NCI-H1930 (cell line): Measurements from ENCODE around the gene RIMKLA.
A peak's percentile ranks its signal among the peaks of the same experiment; 100 is the strongest.

Source experiments
- DNase-seq, 2 experiments: peaks; one replicate each; lab custom pipeline; 2025; lab: John Stamatoyannopoulos, UW

Gene RIMKLA

GRCh38 chr1:42430286-42431135 lies 49.9 kb downstream of the RIMKLA start:
- DNase-seq = no peak

- no peak for DNase-seq
These were observed 50.9 kb downstream of the RIMKLA start for GRCh38 chr1:42431514-42431913.

- no peak for DNase-seq
These were observed 52.1 kb downstream of the RIMKLA start for GRCh38 chr1:42432714-42433113.

- no peak for DNase-seq
These were observed 52.8 kb downstream of the RIMKLA start for GRCh38 chr1:42433369-42433768.

GRCh38 chr1:42434340-42434739 lies 53.7 kb downstream of the RIMKLA start:
- DNase-seq = no peak

GRCh38 chr1:42439940-42440339 lies 59.3 kb downstream of the RIMKLA start:
- no peak for DNase-seq

GRCh38 chr1:42442662-42443061 lies 62.1 kb downstream of the RIMKLA start:
- DNase-seq = no peak

DNA sequence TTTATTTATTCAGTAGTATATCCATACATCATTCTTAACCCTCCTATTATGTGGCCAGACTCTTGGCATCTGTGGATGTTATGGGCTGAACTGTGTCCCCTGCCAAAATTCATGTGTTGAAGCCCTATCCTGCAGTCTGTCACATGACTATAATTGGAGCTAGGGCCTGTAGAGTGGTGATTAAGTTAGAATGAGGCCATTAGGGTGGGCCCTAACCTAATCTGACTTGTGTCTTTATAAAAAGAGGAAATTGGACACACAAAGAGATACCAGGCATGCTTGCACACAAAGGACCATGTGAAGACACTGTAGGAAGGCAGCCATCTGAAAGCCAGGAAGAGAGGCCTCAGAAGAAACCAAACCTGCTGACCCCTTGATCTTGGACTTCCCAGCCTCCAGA lies 68.7 kb downstream of the RIMKLA start:
- DNase-seq = no peak

DNA sequence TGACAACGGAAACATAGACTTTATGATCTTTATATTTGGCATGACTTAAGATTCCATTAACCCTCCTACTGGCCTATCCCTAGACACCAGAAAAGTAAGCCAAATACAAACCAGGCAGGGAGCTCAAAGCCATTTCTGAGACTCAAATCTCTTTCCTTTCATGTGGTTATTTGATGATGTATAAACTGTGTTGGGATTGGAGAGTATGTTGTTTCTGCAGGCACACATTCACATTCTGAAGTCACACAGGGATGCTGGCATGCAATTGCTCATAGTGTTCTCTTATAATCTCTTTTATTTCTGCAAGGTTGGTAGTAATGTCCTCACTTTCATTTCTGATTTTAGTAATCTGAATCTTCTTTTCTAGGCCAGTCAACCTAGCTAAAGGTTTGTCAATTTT lies 69.5 kb downstream of the RIMKLA start:
- no peak for DNase-seq

- DNase-seq = no peak
These were observed 72.8 kb downstream of the RIMKLA start for GRCh38 chr1:42453386-42453785.

- DNase-seq = no peak
These were observed 73.8 kb downstream of the RIMKLA start for GRCh38 chr1:42454403-42454802.

DNA sequence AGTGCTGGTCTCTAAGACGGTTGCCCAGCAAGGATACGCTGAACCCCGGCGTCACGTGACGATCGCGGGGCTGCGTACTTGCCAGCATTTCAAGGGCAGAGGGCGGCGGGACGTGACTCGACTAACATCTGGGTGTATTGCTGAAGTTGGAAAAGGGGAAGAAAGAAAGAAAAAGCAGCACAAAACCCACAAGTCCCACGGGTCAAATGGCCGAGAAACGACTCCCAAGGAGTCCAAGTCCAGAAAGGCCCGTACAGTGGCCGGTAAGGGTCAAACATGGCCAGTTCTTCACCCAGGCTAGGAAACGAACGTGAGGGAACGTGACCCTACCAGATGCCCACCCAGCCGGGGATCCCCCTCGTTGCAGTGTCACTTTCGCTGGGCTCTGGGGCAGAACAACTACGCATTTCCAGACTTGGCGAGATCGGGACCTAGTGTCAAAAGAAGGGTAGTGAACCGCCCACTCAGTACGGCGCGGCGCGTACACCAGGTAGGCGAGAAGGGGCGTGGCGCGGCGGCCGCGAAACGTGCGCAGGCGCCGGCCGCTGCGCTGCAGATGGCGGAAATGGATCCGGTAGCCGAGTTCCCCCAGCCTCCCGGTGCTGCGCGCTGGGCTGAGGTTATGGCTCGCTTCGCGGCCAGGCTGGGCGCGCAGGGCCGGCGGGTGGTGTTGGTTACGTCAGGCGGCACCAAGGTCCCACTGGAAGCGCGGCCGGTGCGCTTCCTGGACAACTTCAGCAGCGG lies 75.6 kb downstream of the RIMKLA start, which contains the start of the genes PPCS and ZMYND12:
PPCS (plus strand) TSS at position 534 of the 744 bp plus-strand sequence; CDS start at position 557, 23 bp downstream.
ZMYND12 (minus strand) TSS at position 13 of the 744 bp plus-strand sequence. CDS start 25 bp downstream, outside the sequence.
- peak; percentile 79 to 88 for DNase-seq

DNA sequence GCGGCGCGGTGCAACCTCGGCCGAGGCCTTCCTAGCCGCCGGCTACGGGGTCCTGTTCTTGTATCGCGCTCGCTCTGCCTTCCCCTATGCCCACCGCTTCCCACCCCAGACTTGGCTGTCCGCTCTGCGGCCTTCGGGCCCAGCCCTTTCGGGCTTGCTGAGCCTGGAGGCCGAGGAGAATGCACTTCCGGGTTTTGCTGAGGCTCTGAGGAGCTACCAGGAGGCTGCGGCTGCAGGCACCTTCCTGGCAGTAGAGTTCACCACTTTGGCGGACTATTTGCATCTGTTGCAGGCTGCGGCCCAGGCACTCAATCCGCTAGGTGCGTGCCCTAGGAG lies 76.1 kb downstream of the RIMKLA start:
- DNase-seq = no peak

DNA sequence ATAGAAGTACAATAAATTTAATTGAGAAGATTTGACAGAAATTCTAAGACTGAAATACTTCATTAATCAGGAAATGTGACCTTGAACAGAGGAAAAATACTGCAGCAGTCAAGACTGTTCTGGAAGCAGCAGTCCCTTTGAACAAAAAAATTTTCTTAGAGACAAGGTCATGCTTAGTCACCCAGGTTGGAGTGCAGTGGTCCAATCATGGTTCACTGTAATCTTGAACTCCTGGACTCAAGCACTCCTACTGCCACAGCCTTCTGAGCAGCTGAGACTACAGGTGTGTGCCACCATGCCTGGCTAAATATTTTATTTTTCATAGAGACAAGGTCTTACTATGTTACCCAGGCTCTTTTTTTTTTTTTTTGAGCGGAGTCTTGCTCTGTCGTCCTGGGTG lies 80.6 kb downstream of the RIMKLA start:
- DNase-seq = no peak

DNA sequence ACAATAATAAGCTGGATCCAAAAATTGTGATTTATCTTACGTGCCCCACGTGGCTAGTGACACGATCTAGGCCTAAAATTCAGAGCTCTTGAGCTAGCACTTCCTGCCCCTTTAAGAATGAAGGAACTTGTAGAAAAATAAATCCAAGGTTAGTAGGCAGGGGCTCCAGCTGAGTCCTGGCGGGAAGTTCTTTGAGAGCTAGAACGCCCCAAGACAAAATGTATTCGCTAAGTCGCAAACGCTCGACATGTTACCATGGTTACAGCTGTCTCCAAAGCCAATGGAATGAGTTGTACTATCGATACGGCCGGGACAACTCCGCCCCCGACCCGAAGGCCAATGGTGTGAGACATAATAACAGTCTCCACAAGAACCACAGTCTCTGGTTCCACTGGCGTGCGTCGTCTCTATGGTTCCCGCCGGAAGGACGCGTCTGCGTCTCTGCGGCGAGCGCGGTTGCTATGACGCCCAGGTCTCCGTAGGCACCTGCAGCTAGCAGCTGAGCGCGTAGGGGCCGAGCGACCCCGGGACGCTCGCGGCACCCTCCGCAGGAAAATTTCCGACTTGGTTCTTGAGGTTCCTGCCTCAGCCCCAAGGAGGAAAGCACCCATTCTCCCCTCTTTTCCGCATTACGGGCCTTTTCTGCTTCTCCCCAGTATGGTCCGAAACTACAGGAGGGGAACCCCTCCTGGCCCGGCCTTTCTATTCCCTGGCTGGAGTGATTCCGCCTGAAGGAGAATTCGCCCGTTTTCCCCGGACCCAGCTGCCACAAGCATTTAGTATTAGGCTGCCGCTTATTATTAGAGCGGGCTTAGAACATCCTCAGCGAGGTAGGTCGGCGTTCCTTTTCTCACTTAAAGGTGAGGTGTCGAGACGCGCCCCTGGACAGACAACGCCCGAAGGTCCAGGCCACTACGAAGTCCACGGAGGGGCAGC lies 82.5 kb downstream of the RIMKLA start, which contains the start of gene CCDC30:
CCDC30 (plus strand) TSS at position 459 of the 936 bp plus-strand sequence. CDS start 17,266 bp downstream, outside the sequence.
- DNase-seq = peak; percentile 97 to 99

GRCh38 chr1:42463921-42464320 lies 83.3 kb downstream of the RIMKLA start:
- no peak for DNase-seq

GRCh38 chr1:42466030-42466429 lies 85.4 kb downstream of the RIMKLA start:
- no peak for DNase-seq

- no peak for DNase-seq
These were observed 89.1 kb downstream of the RIMKLA start for GRCh38 chr1:42469727-42470126.
